ENCODE data around the gene GRB7. TPM values are rescaled to one million over a fixed set of nuclear protein-coding genes. Genes with fewer than 3 reads are reported as not detected.
A peak's percentile ranks its signal among the peaks of the same experiment; 100 is the strongest.

The GRB7 gene
- total and polyA plus RNA-seq, 2 donors (not counting 1 experiment from before 2014, with no cell fraction given): 0.81 to 0.84 TPM

DNA sequence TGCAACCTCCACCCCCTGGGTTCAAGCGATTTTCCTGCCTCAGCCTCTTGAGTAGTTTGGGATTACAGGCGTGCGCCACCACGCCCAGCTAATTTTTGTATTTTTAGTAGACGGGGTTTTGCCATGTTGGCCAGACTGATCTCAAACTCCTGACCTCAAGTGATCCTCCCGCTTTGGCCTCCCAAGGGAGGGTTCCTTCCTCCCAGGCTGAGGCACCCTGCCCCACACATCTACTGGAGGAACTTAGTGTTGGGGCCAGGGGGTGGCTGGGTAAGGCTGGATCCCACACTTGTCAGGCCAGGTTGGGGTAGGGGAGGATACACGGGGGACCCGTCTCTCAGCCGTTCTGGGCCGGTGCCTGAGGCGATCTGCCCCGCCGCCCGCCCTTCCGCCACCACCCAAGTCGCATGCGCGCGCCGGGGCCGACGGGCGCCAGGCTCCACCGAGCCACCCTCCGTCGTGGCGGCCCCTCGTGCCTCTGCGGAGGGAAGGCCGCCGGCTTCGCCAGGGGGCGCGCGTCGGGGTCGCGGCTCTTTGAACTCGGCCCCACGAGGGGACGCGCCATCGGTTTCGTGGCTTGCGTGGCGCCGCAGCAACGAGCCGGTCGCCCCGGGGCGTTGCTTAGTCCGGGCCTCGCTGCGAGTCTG is 15.9 kb downstream of the GRB7 start:
- POLR2A ChIA-PET: interaction anchor here (0.6 to 3.0 kb wide), 5 partner anchors 24 to 207 kb away, joined by 3 to 48 read pairs (median 5); partner anchors contain the start of gene MIEN1
- Histone ChIP-seq H3K27ac (ENCODE audit: low read length in 2 of 2) (peak overlapping the region; percentile 85 to 95), H3K27me3 (replicated peaks in 1 of 4; ENCODE audit: control extremely low read depth in 1 of 4, control insufficient read depth in 3 of 4, insufficient read depth in 4 of 4, low read length in 3 of 4) (no peaks in the 10 kb centered on the region), H4K20me1 (ENCODE audit: control insufficient read depth, insufficient read depth, low read length, poor library complexity, severe bottlenecking) (no peaks in the 10 kb centered on the region), H3K36me3 (replicated peaks in 1 of 2; ENCODE audit: control extremely low read depth in 1 of 2, control insufficient read depth in 1 of 2, extremely low read depth in 1 of 2, insufficient read depth in 2 of 2, low read length in 1 of 2) (no peaks in the 10 kb centered on the region), H3K9ac (ENCODE audit: low read length) (peak overlapping the region; percentile 60), H3K9me3 (ENCODE audit: control extremely low read depth in 1 of 3, control insufficient read depth in 2 of 3, insufficient read depth in 1 of 3, low read length in 2 of 3) (peaks cover 0 to 6% (median 0%) of the 10 kb centered on the region in 3 donors), H3K79me2 (ENCODE audit: control insufficient read depth, insufficient read depth, low read length) (peaks cover 8% of the 10 kb centered on the region), H3K4me3 (ENCODE audit: control extremely low read depth in 1 of 5, extremely low read depth in 1 of 5, insufficient read depth in 1 of 5, low read depth in 2 of 5, low read length in 4 of 5) (peak overlapping the region in 4 of 5 experiments; percentile 42 to 61 (median 52)), H2AFZ (ENCODE audit: insufficient read depth, low read depth, low read length, poor library complexity, severe bottlenecking) (peak overlapping the region; percentile 84), H3K4me2 (replicated peaks; ENCODE audit: low read depth, low read length, poor library complexity, severe bottlenecking) (peak overlapping the region; percentile 89), H3K4me1 (ENCODE audit: control insufficient read depth in 2 of 2, insufficient read depth in 2 of 2, low read length in 2 of 2) (peaks cover 50 to 53% of the 10 kb centered on the region in 2 donors)
- TF ChIP-seq EZH2 (IDR thresholded peaks at IDR 0.05; ENCODE audit: borderline replicate concordance, insufficient read depth, low read depth, low read length, poor library complexity, severe bottlenecking): no peak
- TF ChIP-seq, protein P1, sequence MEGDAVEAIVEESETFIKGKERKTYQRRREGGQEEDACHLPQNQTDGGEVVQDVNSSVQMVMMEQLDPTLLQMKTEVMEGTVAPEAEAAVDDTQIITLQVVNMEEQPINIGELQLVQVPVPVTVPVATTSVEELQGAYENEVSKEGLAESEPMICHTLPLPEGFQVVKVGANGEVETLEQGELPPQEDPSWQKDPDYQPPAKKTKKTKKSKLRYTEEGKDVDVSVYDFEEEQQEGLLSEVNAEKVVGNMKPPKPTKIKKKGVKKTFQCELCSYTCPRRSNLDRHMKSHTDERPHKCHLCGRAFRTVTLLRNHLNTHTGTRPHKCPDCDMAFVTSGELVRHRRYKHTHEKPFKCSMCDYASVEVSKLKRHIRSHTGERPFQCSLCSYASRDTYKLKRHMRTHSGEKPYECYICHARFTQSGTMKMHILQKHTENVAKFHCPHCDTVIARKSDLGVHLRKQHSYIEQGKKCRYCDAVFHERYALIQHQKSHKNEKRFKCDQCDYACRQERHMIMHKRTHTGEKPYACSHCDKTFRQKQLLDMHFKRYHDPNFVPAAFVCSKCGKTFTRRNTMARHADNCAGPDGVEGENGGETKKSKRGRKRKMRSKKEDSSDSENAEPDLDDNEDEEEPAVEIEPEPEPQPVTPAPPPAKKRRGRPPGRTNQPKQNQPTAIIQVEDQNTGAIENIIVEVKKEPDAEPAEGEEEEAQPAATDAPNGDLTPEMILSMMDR (IDR thresholded peaks at IDR 0.05): no peak
- Mint-ChIP-seq H3K27me3 (no peaks in the 10 kb centered on the region), H3K9me3 (ENCODE audit: insufficient read depth) (peaks cover 2% of the 10 kb centered on the region), H3K4me1 (peaks cover 56% of the 10 kb centered on the region), H3K27ac (peak overlapping the region; percentile 97), H3K4me3 (peak overlapping the region; percentile 86)
- CTCF ChIA-PET: interaction anchor here (0.7 to 2.2 kb wide), 14 partner anchors 10 to 227 kb away, joined by 3 to 19 read pairs (median 4); partner anchors contain the start of genes IKZF3, MIEN1 and PSMD3
- ATAC-seq (ENCODE audit: low read depth) (peak; percentile 31), DNase-seq (no peak)
- intact Hi-C loops (cut with micrococcal nuclease): loop anchor here (1.0 to 10.0 kb wide), 10 partner anchors 23 to 227 kb away; partner anchors contain the start of genes IKZF3, LRRC3C, MIEN1 and ORMDL3
- under 1% methylated on average over 50 of the region's 55 CpGs for WGBS (ENCODE audit: insufficient coverage)

Measured in B cell (primary cell).